K562 (cell line): ENCODE measurements around the gene ATOH8. TPM values are rescaled to one million over a fixed set of nuclear protein-coding genes. Genes with fewer than 3 reads are reported as not detected.

ENCODE experiments used
- ATAC-seq: fragments of 200-7000 bp; cut with Tn5 transposase; 3 replicates; pipeline ENCODE4 v1.9.1; 2020; ENCODE audit warnings: moderate library complexity
- BruUV-seq: library from RNA; stranded (reverse); fragments of 400-500 nt; replicated peaks from 2 replicates; lab custom pipeline; 2021; lab: Mats Ljungman, UMichigan
- CTCF ChIA-PET: fragments of 300-600 bp; formaldehyde crosslinking; extraction: SDS; loops from one replicate; lab custom pipeline; 2021; ENCODE audit warnings: low intra/inter-chr PET ratio; lab: Yijun Ruan, JAX
- POLR2A ChIA-PET: fragments of 300-600, 350-650 bp; sonication (Branson Sonifier 250); formaldehyde crosslinking; extraction: SDS; loops from one replicate; lab custom pipeline; 2021; ENCODE audit warnings: antibody characterized with exemption, inconsistent platforms; lab: Yijun Ruan, JAX
- DNase-seq, 4 experiments: peaks; one replicate each; pipeline versions ENCODE4 v3.0.0 to v3.0.0-alpha.2; 2011 to 2018; ENCODE audit warnings: low spot score in 3 of 4, mixed read lengths in 3 of 4; ENCODE audit errors: extremely low read depth in 1 of 4
- FAIRE-seq: peaks from 2 replicates; lab custom pipeline; 2011; peaks lifted over from hg19 to GRCh38; lab: Jason Lieb, UNC
- H2AFZ ChIP-seq: 2 replicates; pipeline ENCODE4 v1.6.0; 2011; ENCODE audit warnings: low read depth, low read length, control low read depth, inconsistent platforms
- H3K27ac ChIP-seq: fragments of 200-600 bp; 3 replicates; pipeline ENCODE4 v1.8.0; 2011; ENCODE audit warnings: low read depth, mild to moderate bottlenecking, control low read depth, inconsistent platforms, low read length, moderate library complexity, mixed read lengths; ENCODE audit errors: extremely low read depth
- H3K27me3 ChIP-seq, 2 experiments: fragments of 300-600 bp in 1 of 2; 2 replicates in 1 of 2; 3 replicates in 1 of 2; pipeline versions ENCODE4 v1.6.0 to v1.8.0; 2011; ENCODE audit warnings: inconsistent platforms in 2 of 2, low read length in 2 of 2, mild to moderate bottlenecking in 1 of 2, mixed read lengths in 1 of 2, moderate library complexity in 1 of 2; ENCODE audit not compliant: control insufficient read depth in 2 of 2, insufficient read depth in 2 of 2
- H3K36me3 ChIP-seq: fragments of 300-600 bp; 3 replicates; pipeline ENCODE4 v1.8.0; 2011; ENCODE audit warnings: mild to moderate bottlenecking, low read length, inconsistent platforms; ENCODE audit not compliant: control insufficient read depth, insufficient read depth
- H3K4me1 ChIP-seq, 2 experiments: fragments of 200-600 bp in 1 of 2; replicated peaks in 1 of 2; 2 replicates in 1 of 2; 3 replicates in 1 of 2; pipeline versions ENCODE4 v1.5.1 to v1.8.0; 2011; ENCODE audit warnings: inconsistent platforms in 2 of 2, low read length in 2 of 2, mild to moderate bottlenecking in 1 of 2, mixed read lengths in 1 of 2, moderate library complexity in 1 of 2; ENCODE audit not compliant: control insufficient read depth in 2 of 2, insufficient read depth in 2 of 2
- H3K4me2 ChIP-seq: 2 replicates; pipeline ENCODE4 v1.6.1; 2011; ENCODE audit warnings: low read length, control low read depth, inconsistent platforms, mixed read lengths; ENCODE audit not compliant: insufficient read depth
- H3K4me3 ChIP-seq: fragments of 200-600 bp; sonication (generic), shearing (Covaris generic); 2 replicates; pipeline ENCODE4 v1.5.1; 2016; ENCODE audit warnings: control low read depth, inconsistent platforms
- H3K79me2 ChIP-seq: fragments of 200-600 bp; 3 replicates; pipeline ENCODE4 v1.8.0; 2011; ENCODE audit warnings: low read length, inconsistent platforms; ENCODE audit not compliant: control insufficient read depth, insufficient read depth
- H3K9ac ChIP-seq, 2 experiments: 2 replicates each; pipeline versions ENCODE4 v1.6.0 to v1.6.1; 2011; ENCODE audit warnings: low read depth in 2 of 2, low read length in 2 of 2, control low read depth in 1 of 2, inconsistent platforms in 1 of 2, mild to moderate bottlenecking in 1 of 2, mixed read lengths in 1 of 2; ENCODE audit not compliant: insufficient read depth in 1 of 2
- H3K9me1 ChIP-seq: one replicate; pipeline ENCODE4 v1.6.0; 2011; ENCODE audit warnings: inconsistent platforms, mild to moderate bottlenecking, low read length, moderate library complexity; ENCODE audit not compliant: control insufficient read depth, insufficient read depth
- H3K9me3 ChIP-seq: replicated peaks from 2 replicates; pipeline ENCODE4 v1.5.1; 2011; ENCODE audit warnings: low read depth, low read length, inconsistent platforms; ENCODE audit not compliant: control insufficient read depth, insufficient read depth
- H4K20me1 ChIP-seq: replicated peaks from 2 replicates; pipeline ENCODE4 v1.6.1; 2011; ENCODE audit warnings: low read length, inconsistent platforms, mixed read lengths; ENCODE audit not compliant: control insufficient read depth, insufficient read depth
- ARID2 ChIP-seq: fragments of 450-650 bp; IDR thresholded peaks from 2 replicates; pipeline ENCODE4 v1.6.1; 2017; ENCODE audit warnings: antibody characterized with exemption, mild to moderate bottlenecking
- CEBPB ChIP-seq: fragments of 450-650 bp; IDR thresholded peaks from 2 replicates; pipeline ENCODE4 v1.6.1; 2016; ENCODE audit warnings: missing genetic modification characterization, missing compliant biosample characterization
- CHD4 ChIP-seq: fragments of 200-600 bp; sonication (generic); IDR thresholded peaks from 3 replicates; pipeline ENCODE4 v1.6.1; 2012; ENCODE audit warnings: low read depth, mild to moderate bottlenecking, mixed read lengths, low read length, inconsistent platforms; ENCODE audit not compliant: insufficient read depth, insufficient replicate concordance, poor library complexity, severe bottlenecking
- GABPA ChIP-seq: fragments of 200-800 bp; sonication (Bioruptor generic); conservative IDR thresholded peaks from 2 replicates; pipeline ENCODE4 v1.6.1; 2016; ENCODE audit warnings: low read depth, missing genetic modification characterization, missing compliant biosample characterization
- RBM17 ChIP-seq: fragments of 200-400 bp; formaldehyde crosslinking; IDR thresholded peaks from 2 replicates; pipeline ENCODE4 v1.6.1; 2017; ENCODE audit warnings: low read depth, mild to moderate bottlenecking, low read length, borderline replicate concordance
- SAFB2 ChIP-seq: fragments of 200-400 bp; formaldehyde crosslinking; IDR thresholded peaks from 2 replicates; pipeline ENCODE4 v1.6.1; 2018; ENCODE audit warnings: borderline replicate concordance, low read length, low read depth, moderate library complexity; ENCODE audit not compliant: severe bottlenecking
- SIX5 ChIP-seq, 2 experiments: IDR thresholded peaks; 2 replicates each; pipeline ENCODE4 v1.6.1; 2011; ENCODE audit warnings: low read length in 2 of 2, borderline replicate concordance in 1 of 2, low read depth in 1 of 2, mild to moderate bottlenecking in 1 of 2, moderate library complexity in 1 of 2; ENCODE audit not compliant: insufficient read depth in 1 of 2
- SP1 ChIP-seq: sonication (generic); formaldehyde crosslinking; IDR thresholded peaks from 2 replicates; pipeline ENCODE4 v1.8.1; 2022; ENCODE audit warnings: mild to moderate bottlenecking, missing genetic modification reagents
- ZNF12 ChIP-seq: sonication (generic); formaldehyde crosslinking; IDR thresholded peaks from 2 replicates; pipeline ENCODE4 v1.4.0; 2020; ENCODE audit warnings: mild to moderate bottlenecking, missing genetic modification reagents
- WGBS: fragments of 100-300 bp; shearing (Covaris generic); methylation state at CpG from one replicate; pipeline ENCODE4 v1.1.6; 2016; ENCODE audit warnings: low coverage, mixed read lengths; ENCODE audit not compliant: insufficient coverage; ENCODE audit errors: missing lambda C conversion rate; 5-methylcytosine and 5-hydroxymethylcytosine counted together
- in situ Hi-C: fragments of 300-500 bp; cut with MboI; formaldehyde crosslinking; loops from 4 replicates; pipeline ENCODE4 v1.15.0; 2018; ENCODE audit warnings: inconsistent platforms, mixed read lengths
- intact Hi-C: fragments of 100-400 bp; cut with micrococcal nuclease; formaldehyde crosslinking; loops from 2 replicates; pipeline ENCODE4 v1.14.2; 2022
- polyA plus RNA-seq, 8 experiments: library from polyadenylated mRNA; depleted of rRNA in 4 of 8; stranded (reverse) in 5 of 8; unstranded in 3 of 8; fragments of >200 nt; fragmentation: Nextera tagmentation in 2 of 8; fragmentation: Illumina TruSeq in 1 of 8; extraction: Ambion mirVana in 2 of 8; extraction: Trizol in 1 of 8; gene quantifications; 2 replicates each; pipeline versions ENCODE4 v1.2.1 to v1.2.3, GENCODE V29; 2011 to 2014; ENCODE audit warnings: inconsistent platforms in 1 of 8, missing spikeins in 1 of 8
- total RNA-seq, 7 experiments: library from RNA; depleted of rRNA in 6 of 7; stranded (reverse); fragments of >200 nt in 6 of 7; fragmentation: Illumina TruSeq in 2 of 7; extraction: Trizol in 2 of 7; gene quantifications; 2 replicates each; pipeline versions ENCODE4 v1.2.1 to v1.2.3, GENCODE V29; 2011 to 2021; ENCODE audit warnings: low replicate concordance in 1 of 7
- TF ChIP-seq, protein P1 (sequence below): sonication (generic); formaldehyde crosslinking; IDR thresholded peaks from 2 replicates; pipeline ENCODE4 v1.8.0; 2023; ENCODE audit warnings: mild to moderate bottlenecking, missing genetic modification reagents
- TF ChIP-seq, protein P2 (sequence below): fragments of 250-450 bp; sonication (Bioruptor Pico); IDR thresholded peaks from 2 replicates; pipeline ENCODE4 v1.9.0; 2021; ENCODE audit warnings: mild to moderate bottlenecking
- TF ChIP-seq, protein P3 (sequence below): fragments of 250-450 bp; sonication (Bioruptor Pico); IDR thresholded peaks from 2 replicates; pipeline ENCODE4 v1.5.0; 2020; ENCODE audit warnings: mild to moderate bottlenecking
- TF ChIP-seq, protein P4 (sequence below): fragments of 250-450 bp; sonication (Bioruptor Pico); IDR thresholded peaks from 2 replicates; pipeline ENCODE4 v1.8.0; 2021; ENCODE audit warnings: moderate library complexity, mild to moderate bottlenecking, inconsistent platforms
- TF ChIP-seq, protein P5 (sequence below): fragments of 250-450 bp; sonication (Bioruptor Pico); IDR thresholded peaks from 2 replicates; pipeline ENCODE4 v1.8.0; 2021; ENCODE audit warnings: moderate library complexity, mild to moderate bottlenecking, inconsistent platforms

The ATOH8 gene
- total and polyA plus RNA-seq, 9 of the 15 experiments (the other 6 are each of a cell fraction or from before 2014, with no cell fraction given): not detected

DNA sequence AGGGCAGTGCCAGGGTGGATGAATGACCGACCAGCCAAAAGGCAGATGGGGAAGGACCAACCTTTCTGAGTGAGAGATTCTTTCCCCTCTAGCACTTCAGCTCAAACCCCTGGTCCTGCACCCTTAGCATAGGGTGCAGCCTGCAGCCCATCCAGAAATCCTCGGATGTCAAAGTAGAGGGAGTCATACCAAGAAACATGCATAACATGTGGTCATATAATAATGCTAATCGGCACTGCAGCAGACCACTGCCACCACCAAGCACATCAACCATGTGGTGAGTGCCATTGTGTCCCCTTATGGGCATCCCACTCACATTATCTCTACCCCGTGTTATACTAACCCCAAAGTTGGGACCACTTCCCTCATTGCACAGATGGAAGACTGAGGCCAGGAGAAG is 17.7 kb downstream of the ATOH8 start:
- H3K36me3 ChIP-seq: no peaks in the 10 kb centered on the region
- TF ChIP-seq SIX5 (IDR thresholded peaks at IDR 0.05; ENCODE audit: borderline replicate concordance in 1 of 2, insufficient read depth in 1 of 2, low read depth in 1 of 2, low read length in 2 of 2): no peak
- TF ChIP-seq SAFB2: no peak
- no peak for TF ChIP-seq ARID2
- no peak for TF ChIP-seq ZNF12 (CRISPR knock-in tag)
- TF ChIP-seq CHD4: no peak
- TF ChIP-seq, protein P1, sequence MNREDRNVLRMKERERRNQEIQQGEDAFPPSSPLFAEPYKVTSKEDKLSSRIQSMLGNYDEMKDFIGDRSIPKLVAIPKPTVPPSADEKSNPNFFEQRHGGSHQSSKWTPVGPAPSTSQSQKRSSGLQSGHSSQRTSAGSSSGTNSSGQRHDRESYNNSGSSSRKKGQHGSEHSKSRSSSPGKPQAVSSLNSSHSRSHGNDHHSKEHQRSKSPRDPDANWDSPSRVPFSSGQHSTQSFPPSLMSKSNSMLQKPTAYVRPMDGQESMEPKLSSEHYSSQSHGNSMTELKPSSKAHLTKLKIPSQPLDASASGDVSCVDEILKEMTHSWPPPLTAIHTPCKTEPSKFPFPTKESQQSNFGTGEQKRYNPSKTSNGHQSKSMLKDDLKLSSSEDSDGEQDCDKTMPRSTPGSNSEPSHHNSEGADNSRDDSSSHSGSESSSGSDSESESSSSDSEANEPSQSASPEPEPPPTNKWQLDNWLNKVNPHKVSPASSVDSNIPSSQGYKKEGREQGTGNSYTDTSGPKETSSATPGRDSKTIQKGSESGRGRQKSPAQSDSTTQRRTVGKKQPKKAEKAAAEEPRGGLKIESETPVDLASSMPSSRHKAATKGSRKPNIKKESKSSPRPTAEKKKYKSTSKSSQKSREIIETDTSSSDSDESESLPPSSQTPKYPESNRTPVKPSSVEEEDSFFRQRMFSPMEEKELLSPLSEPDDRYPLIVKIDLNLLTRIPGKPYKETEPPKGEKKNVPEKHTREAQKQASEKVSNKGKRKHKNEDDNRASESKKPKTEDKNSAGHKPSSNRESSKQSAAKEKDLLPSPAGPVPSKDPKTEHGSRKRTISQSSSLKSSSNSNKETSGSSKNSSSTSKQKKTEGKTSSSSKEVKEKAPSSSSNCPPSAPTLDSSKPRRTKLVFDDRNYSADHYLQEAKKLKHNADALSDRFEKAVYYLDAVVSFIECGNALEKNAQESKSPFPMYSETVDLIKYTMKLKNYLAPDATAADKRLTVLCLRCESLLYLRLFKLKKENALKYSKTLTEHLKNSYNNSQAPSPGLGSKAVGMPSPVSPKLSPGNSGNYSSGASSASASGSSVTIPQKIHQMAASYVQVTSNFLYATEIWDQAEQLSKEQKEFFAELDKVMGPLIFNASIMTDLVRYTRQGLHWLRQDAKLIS (CRISPR knock-in tag): no peak
- TF ChIP-seq, protein P2, sequence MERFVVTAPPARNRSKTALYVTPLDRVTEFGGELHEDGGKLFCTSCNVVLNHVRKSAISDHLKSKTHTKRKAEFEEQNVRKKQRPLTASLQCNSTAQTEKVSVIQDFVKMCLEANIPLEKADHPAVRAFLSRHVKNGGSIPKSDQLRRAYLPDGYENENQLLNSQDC (CRISPR knock-in tag): no peak
- TF ChIP-seq, protein P3, sequence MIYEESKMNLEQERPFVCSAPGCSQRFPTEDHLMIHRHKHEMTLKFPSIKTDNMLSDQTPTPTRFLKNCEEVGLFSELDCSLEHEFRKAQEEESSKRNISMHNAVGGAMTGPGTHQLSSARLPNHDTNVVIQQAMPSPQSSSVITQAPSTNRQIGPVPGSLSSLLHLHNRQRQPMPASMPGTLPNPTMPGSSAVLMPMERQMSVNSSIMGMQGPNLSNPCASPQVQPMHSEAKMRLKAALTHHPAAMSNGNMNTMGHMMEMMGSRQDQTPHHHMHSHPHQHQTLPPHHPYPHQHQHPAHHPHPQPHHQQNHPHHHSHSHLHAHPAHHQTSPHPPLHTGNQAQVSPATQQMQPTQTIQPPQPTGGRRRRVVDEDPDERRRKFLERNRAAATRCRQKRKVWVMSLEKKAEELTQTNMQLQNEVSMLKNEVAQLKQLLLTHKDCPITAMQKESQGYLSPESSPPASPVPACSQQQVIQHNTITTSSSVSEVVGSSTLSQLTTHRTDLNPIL (CRISPR knock-in tag): no peak
- no peak for TF ChIP-seq SP1 (CRISPR knock-in tag)
- TF ChIP-seq CEBPB (tag): no peak
- no peak for TF ChIP-seq GABPA (tag)
- TF ChIP-seq, protein P4, sequence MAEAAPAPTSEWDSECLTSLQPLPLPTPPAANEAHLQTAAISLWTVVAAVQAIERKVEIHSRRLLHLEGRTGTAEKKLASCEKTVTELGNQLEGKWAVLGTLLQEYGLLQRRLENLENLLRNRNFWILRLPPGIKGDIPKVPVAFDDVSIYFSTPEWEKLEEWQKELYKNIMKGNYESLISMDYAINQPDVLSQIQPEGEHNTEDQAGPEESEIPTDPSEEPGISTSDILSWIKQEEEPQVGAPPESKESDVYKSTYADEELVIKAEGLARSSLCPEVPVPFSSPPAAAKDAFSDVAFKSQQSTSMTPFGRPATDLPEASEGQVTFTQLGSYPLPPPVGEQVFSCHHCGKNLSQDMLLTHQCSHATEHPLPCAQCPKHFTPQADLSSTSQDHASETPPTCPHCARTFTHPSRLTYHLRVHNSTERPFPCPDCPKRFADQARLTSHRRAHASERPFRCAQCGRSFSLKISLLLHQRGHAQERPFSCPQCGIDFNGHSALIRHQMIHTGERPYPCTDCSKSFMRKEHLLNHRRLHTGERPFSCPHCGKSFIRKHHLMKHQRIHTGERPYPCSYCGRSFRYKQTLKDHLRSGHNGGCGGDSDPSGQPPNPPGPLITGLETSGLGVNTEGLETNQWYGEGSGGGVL: no peak
- TF ChIP-seq RBM17: no peak
- TF ChIP-seq, protein P5, sequence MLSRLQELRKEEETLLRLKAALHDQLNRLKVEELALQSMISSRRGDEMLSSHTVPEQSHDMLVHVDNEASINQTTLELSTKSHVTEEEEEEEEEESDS (CRISPR knock-in tag): no peak
- H4K20me1 ChIP-seq: peaks cover 5% of the 10 kb centered on the region; the same call in 1 of the 2 replicates
- H3K4me3 ChIP-seq: no peak overlapping the region
- in situ Hi-C loops (no loop called here), intact Hi-C loops (no loop called here)
- no peaks in the 10 kb centered on the region for H3K9me3 ChIP-seq
- H3K9ac ChIP-seq: no peak overlapping the region
- ATAC-seq (no peak), FAIRE-seq (no peak), DNase-seq (no peak)
- no TSS peak for BruUV-seq
- H3K27me3 ChIP-seq: peaks cover 54 to 90% of the 10 kb centered on the region in 2 experiments
- H2AFZ ChIP-seq: no peak overlapping the region
- ChIA-PET POLR2A (no interaction called here), CTCF (no interaction called here)
- H3K4me1 ChIP-seq: peaks cover 0 to 7% of the 10 kb centered on the region in 2 experiments; a peak in 2 of 5 replicates
- 2% methylated on average over 4 of the region's 4 CpGs for WGBS
- no peak overlapping the region for H3K4me2 ChIP-seq
- H3K27ac ChIP-seq: no peak overlapping the region
- H3K79me2 ChIP-seq: no peaks in the 10 kb centered on the region
- no peaks in the 10 kb centered on the region for H3K9me1 ChIP-seq
